LNCAP (cell line): ENCODE results near the gene HES6.

Source experiments
- TF ChIP-seq, protein P1 (sequence below): fragments of 450-650 bp; IDR thresholded peaks from 2 replicates; pipeline ENCODE4 v1.5.1; 2017; ENCODE audit warnings: mild to moderate bottlenecking

HES6 gene, protein sequence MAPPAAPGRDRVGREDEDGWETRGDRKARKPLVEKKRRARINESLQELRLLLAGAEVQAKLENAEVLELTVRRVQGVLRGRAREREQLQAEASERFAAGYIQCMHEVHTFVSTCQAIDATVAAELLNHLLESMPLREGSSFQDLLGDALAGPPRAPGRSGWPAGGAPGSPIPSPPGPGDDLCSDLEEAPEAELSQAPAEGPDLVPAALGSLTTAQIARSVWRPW

DNA sequence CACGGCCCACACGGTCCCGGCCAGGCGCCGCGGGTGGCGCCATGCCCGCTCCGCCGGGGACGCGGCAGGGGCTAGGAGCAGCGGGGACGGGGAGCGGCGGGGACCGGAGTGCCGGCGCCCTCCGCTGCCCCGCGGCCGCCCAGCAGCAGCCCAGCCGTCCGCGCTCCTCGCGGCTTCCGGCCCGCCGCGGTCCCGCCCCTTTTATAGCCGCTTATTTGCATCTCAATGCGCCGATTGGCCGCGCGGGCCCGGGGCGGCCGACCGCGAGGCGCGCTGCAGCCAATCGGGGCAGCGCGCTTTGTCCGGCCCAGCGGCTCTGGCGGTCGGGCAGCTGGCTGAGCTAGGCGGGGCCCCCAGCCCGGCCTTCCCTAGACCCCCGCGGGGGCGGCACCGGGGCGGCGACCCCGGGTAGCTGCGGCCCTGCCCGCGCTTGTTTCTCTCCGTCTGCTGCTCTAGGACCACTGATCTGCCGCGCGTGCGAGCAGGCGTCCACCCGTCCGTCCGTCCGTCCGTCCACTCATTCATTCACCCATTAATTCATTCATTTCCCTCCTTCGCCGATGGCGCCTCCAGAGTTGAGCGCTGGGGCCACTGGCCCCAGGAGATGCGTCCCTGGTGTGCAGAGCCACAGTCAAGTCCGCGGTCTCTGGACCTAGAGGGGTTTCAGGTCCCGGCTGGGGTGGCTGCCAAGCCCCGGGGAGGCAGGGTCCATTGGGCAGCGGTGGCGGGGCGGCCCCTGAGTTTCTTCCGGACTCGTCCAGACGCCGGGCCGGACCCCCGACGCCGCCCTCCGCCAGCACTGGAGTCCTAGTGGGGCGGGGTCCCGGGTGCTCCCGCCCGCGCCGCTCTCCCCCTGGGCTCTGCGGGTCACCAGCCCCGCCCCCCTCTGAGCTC lies at the start of gene HES6:
TSS of gene HES6 (minus strand) at position 176 of the 894 bp plus-strand sequence. CDS start at position 43, 133 bp downstream.
- TF ChIP-seq, protein P1, sequence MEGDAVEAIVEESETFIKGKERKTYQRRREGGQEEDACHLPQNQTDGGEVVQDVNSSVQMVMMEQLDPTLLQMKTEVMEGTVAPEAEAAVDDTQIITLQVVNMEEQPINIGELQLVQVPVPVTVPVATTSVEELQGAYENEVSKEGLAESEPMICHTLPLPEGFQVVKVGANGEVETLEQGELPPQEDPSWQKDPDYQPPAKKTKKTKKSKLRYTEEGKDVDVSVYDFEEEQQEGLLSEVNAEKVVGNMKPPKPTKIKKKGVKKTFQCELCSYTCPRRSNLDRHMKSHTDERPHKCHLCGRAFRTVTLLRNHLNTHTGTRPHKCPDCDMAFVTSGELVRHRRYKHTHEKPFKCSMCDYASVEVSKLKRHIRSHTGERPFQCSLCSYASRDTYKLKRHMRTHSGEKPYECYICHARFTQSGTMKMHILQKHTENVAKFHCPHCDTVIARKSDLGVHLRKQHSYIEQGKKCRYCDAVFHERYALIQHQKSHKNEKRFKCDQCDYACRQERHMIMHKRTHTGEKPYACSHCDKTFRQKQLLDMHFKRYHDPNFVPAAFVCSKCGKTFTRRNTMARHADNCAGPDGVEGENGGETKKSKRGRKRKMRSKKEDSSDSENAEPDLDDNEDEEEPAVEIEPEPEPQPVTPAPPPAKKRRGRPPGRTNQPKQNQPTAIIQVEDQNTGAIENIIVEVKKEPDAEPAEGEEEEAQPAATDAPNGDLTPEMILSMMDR, result no peak

DNA sequence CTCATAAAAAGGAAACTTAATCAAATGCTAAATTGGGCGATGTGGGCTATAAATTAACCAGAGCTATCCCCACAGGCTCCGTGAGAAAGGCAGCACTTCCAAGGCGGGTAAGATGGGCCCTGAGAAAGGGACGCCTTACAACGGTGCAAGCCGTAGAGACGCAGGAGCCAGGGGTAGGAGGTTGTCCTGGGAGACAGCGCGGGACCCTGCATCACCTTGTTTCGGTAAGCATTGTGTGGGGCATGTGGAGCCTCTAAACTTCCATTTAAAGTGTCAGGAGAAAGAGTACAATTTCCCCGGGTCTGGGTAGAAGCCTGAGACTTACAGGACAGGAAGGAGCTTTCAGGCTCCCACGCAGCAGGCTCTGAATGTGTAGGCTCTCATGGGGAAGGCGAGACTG lies 49.7 kb upstream of the HES6 start:
- TF ChIP-seq, protein P1, result no peak

DNA sequence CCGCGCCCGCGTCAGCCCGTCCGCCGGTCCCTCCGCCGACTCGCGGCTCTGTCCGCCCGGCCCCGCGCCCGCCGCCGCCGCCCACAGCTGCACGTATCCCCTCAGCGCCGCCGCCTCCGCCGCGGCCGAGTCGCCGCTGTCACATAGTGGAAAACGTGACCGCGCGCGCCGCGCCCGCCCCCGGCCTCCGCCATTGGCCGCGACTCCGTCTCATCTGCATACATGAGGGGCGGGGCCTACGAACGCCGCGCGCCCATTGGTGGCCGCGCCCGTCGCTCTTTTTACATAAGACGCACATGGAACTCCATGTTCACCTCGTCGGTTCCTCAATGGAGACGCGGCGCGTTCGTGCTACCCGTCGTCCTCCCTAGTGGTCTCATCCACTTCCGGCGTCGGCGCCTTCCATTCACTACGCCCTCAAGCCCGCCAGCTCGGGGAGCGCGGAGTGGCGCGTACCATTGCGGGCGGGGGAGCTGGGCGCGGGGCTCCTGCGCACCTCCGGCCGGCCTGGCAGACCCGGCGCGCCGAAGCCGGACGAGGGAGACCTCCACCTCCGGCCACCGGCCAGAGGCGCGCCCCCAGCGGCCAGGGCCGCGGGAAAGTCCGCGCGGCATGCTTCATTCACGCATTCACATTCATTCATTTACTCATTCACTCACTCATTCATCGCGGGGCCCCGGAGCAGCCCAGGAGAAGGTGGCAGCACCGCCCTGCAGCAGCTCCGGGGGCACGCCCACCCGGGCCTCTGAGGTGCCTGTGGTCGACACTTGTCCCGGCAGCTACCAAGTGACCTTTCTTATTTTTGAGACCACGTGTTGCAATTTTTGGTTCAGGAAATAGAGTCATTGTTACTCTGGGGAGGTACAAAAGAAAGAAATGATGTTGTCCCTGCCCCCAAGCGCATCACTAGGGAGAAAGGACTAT lies 49.1 kb upstream of the HES6 start:
- TF ChIP-seq, protein P1, result peak; percentile 24; the same call in 1 of the 2 replicates

DNA sequence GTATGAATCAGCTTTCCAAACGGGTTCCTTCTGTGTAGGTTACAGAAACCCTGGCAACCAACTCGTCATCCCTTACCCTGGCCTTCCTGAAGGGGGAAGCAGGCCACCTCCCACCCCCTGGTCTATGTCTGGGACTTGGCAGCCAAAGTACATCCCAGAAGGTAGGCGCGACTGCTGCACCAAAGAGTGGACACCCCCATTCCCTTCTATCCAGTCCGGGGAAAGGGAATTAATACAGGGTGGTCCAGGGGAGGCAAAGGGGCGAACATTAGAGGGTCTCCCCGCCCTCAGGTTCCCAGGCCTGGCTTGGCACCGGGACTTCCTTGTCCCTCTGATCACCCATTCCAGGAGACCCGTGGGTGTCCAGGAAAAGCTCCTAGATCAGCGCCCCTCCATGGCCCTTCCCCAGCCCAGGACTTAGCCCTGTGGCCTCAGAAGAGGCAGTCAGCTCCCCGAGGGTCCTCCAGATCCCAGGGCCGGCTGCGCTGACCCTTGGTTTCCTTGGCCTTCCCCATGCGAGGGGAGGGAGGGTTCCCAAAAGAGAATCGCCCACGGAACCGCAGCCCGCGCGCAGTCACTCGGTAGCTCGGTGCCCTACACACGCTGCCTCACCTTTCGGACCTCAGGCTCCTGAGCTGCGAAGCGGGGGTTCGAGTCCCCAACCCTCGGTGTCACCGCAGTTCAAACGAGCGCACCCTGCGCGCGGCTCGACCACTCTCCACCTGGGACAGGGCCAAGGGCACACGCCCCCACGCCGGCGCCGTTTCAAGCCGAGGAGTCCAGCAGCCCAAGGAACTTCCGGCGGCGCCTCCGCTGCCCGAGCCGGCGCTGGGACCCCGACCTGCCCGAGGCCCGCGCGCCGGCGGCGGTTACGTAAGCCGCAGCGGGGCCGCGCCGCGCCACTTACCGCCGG lies 48.2 kb upstream of the HES6 start, which contains the start of gene PER2:
TSS of gene PER2 (minus strand) at position 874 of the 913 bp plus-strand sequence. CDS start 10,674 bp downstream, outside the sequence.
- TF ChIP-seq, protein P1, result no peak

DNA sequence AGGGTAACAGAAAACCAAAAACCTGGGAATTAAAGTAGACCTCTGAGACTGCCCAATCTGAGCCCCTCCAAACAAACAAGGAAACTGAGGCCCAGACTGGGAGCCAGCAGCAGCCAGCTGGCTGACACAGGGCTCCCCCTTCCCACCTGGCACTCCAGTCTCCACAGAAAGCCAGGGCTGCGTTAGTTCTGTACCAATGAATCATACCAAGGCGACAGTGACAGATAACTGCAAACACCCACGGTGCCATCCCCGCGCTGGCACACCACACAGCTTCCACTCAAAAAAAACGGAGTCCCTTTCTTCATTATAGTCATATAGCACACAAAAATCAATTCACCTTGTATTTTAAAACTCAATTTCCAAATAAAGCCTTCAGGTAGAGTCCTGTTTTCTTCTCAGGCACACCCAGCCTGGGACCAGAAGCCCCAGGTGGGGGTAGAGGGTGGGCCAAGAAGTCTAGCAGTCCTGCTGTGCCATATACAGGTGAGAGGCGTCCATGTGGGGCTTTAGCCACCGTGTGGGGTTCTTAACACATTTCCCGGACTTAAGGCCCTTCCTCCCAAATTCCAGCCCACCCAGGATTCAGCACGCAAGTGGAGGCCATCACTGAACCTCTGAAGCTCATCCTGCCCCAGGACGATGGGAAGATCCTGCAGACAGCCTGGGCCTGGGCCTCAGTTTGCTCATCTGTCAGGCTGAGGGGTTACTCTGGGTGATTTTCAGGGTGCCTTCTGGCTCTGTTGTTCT lies 47.3 kb upstream of the HES6 start:
- TF ChIP-seq, protein P1, result no peak

DNA sequence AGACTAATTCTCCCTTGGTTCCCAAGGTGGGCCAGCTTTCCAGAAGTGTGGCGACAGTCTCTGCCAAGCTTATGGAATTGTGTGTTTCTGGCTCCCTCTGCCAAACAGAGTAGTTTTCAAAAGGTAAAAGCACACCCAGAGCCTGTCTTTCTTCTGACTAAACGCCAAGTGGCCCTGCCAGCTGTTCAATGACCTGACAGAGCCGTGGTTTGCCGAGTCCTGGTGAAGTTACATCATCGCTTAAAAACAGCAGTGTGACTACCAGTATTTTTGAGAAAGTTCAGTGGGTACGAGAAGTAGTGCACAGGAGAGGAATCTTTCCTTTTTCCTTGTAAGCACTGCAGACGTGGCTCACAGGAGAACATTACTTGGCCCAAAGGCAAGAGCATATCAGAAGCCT lies 46.7 kb upstream of the HES6 start:
- TF ChIP-seq, protein P1, result no peak
